Head of caudate nucleus (tissue), 42 donors: ENCODE data around the gene PRSS22.

Source experiments
- DNase-seq, 42 donors: peaks; one replicate each; pipeline versions ENCODE4 v3.0.0 to v3.0.0-alpha.2; 2020 to 2021; ENCODE audit warnings: mixed read lengths in 7 of 42
- intact Hi-C: fragments of 100-400 bp; cut with DNase I; formaldehyde crosslinking; loops from one replicate; pipeline ENCODE4 v1.15.0; 2022

PRSS22 gene

DNA sequence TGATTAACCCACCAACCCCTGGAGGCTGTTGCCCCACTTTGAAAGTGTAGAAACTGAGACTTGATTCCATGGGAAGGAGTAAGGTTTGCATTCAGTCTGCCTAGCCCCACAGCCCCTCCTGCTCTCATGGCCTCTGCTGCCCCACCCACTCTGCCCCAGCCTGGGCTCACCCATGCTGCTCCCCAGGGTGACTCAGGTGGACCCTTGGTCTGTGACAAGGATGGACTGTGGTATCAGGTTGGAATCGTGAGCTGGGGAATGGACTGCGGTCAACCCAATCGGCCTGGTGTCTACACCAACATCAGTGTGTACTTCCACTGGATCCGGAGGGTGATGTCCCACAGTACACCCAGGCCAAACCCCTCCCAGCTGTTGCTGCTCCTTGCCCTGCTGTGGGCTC is 53.2 kb downstream of the PRSS22 start:
- intact Hi-C loops = no loop called here
- no peak for DNase-seq

DNA sequence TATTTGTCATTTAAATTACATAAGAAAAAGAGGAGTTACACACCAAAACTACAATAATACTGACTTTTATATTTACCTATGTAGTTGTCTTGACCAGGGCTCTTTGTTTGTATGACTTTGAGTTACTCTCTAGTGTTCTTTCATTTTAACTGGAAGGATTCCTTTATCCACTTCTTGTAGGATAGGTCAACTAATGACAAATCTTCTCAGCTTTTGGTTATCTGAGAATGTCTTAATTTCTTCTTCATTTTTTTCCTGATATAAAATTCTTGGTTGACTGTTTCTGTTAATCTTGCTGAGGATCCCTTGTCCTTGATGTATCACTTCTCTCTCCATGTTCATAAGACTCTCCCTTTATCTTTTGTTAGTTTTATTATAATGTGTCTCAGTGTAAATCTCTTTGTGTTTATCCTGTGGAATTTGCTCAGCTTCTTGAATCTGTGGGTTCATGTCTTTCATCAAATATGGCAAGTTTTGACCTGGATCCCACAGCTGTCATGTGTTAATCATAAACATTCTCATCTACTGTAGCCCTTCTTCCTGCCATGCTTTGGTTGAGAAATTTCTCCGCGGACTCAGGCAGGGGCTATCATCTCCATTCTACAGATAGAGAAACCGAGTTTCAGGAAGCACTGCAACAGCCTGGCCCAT is 54.3 kb downstream of the PRSS22 start:
- DNase-seq = no peak
- intact Hi-C loops = no loop called here
